A673 (cell line): Measurements from ENCODE around the gene RSPH3. TPM values are rescaled to one million over a fixed set of nuclear protein-coding genes. Genes with fewer than 3 reads are reported as not detected.

ENCODE experiments used
- BruUV-seq: library from RNA; stranded (reverse); fragments of 400-500 nt; replicated peaks from 2 replicates; lab custom pipeline; 2021; lab: Mats Ljungman, UMichigan
- CTCF ChIA-PET: fragments of 300-600 bp; sonication (Branson Sonifier 250); formaldehyde crosslinking; loops from one replicate; lab custom pipeline; 2022; ENCODE audit warnings: antibody characterized with exemption; lab: Charles Lee
- POLR2A ChIA-PET: fragments of 300-600 bp; sonication (Branson Sonifier 250); formaldehyde crosslinking; loops from one replicate; lab custom pipeline; 2022; ENCODE audit warnings: antibody characterized with exemption; ENCODE audit not compliant: low non-redundant PET; lab: Charles Lee
- DNase-seq: peaks from one replicate; pipeline ENCODE4 v3.0.0-alpha.2; 2015; ENCODE audit warnings: low spot score
- H3K27ac ChIP-seq: fragments of 200-600 bp; sonication (generic); 2 replicates; pipeline ENCODE4 v1.5.1; 2016; ENCODE audit warnings: mixed run types, low read depth, mild to moderate bottlenecking, mixed read lengths, antibody characterized with exemption, low read length; ENCODE audit not compliant: poor library complexity, severe bottlenecking
- H3K27me3 ChIP-seq: fragments of 200-600 bp; sonication (generic); replicated peaks from 2 replicates; pipeline ENCODE4 v1.6.1; 2017; ENCODE audit warnings: mixed run types, low read depth, mild to moderate bottlenecking, mixed read lengths, antibody characterized with exemption, low read length; ENCODE audit not compliant: insufficient read depth, poor library complexity
- H3K36me3 ChIP-seq: fragments of 200-600 bp; sonication (generic); 2 replicates; pipeline ENCODE4 v1.6.1; 2016; ENCODE audit warnings: mixed run types, mild to moderate bottlenecking, mixed read lengths, antibody characterized with exemption, low read length; ENCODE audit not compliant: insufficient read depth, poor library complexity, severe bottlenecking
- H3K4me1 ChIP-seq: fragments of 200-600 bp; sonication (generic); 2 replicates; pipeline ENCODE4 v1.6.1; 2017; ENCODE audit warnings: mixed run types, mild to moderate bottlenecking, mixed read lengths, antibody characterized with exemption, low read length; ENCODE audit not compliant: insufficient read depth, poor library complexity, severe bottlenecking
- H3K4me3 ChIP-seq: fragments of 200-600 bp; sonication (generic); 2 replicates; pipeline ENCODE4 v1.5.1; 2016; ENCODE audit warnings: low read depth, mixed run types, mild to moderate bottlenecking, mixed read lengths, low read length; ENCODE audit not compliant: poor library complexity, severe bottlenecking
- H3K9me3 ChIP-seq: fragments of 200-600 bp; sonication (generic); 2 replicates; pipeline ENCODE4 v1.6.1; 2016; ENCODE audit warnings: mixed run types, low read depth, mild to moderate bottlenecking, mixed read lengths, antibody characterized with exemption, low read length; ENCODE audit not compliant: poor library complexity, severe bottlenecking
- CTCF ChIP-seq: fragments of 300-800, 200-600 bp; sonication (generic); conservative IDR thresholded peaks from 2 replicates; pipeline ENCODE4 v1.5.1; 2017; ENCODE audit warnings: low read depth, mild to moderate bottlenecking, antibody characterized with exemption, low read length, moderate library complexity, mixed read lengths
- EZH2 ChIP-seq: fragments of 200-600 bp; sonication (generic); IDR thresholded peaks from 2 replicates; pipeline ENCODE4 v1.6.1; 2017; ENCODE audit warnings: borderline replicate concordance, low read depth, mild to moderate bottlenecking, mixed read lengths, antibody characterized with exemption, low read length; ENCODE audit not compliant: poor library complexity, severe bottlenecking
- intact Hi-C: fragments of 100-400 bp; cut with micrococcal nuclease; formaldehyde crosslinking; loops from one replicate; pipeline ENCODE4 v1.10.0; 2022; ENCODE audit not compliant: unreplicated experiment
- total RNA-seq: library from RNA; stranded (reverse); gene quantifications from 2 replicates; pipeline ENCODE4 v1.2.3, GENCODE V29; 2021

RSPH3 gene
- total RNA-seq, 1 experiment from 2014 or later = 4.0 TPM

GRCh38 chr6:158977382-158977781 lies 22.6 kb downstream of the RSPH3 start:
- Histone ChIP-seq H3K36me3 (no peaks in the 10 kb centered on the region), H3K27ac (no peak overlapping the region), H3K9me3 (no peaks in the 10 kb centered on the region), H3K4me1 (no peaks in the 10 kb centered on the region), H3K27me3 (no peaks in the 10 kb centered on the region), H3K4me3 (no peak overlapping the region)
- DNase-seq = no peak
- CTCF ChIA-PET = no interaction called here
- no TSS peak for BruUV-seq
- intact Hi-C loops = loop anchor here (5.0 kb wide), 1 partner anchor 765 kb away; no protein-coding TSS in a partner anchor
- TF ChIP-seq CTCF = no peak
- TF ChIP-seq EZH2 = no peak
- POLR2A ChIA-PET = no interaction called here

GRCh38 chr6:158972241-158973233 lies 27.5 kb downstream of the RSPH3 start:
- Histone ChIP-seq H3K36me3 (no peaks in the 10 kb centered on the region), H3K27ac (no peak overlapping the region), H3K4me3 (no peak overlapping the region), H3K27me3 (no peaks in the 10 kb centered on the region), H3K4me1 (no peaks in the 10 kb centered on the region), H3K9me3 (peaks cover 6% of the 10 kb centered on the region)
- intact Hi-C loops = loop anchor here (1.0 to 5.0 kb wide), 3 partner anchors 180 to 750 kb away; no protein-coding TSS in a partner anchor
- DNase-seq = peak; percentile 67
- no TSS peak for BruUV-seq
- TF ChIP-seq EZH2 (no peak), CTCF (peak; percentile 66; the same call in 1 of the 2 replicates)
- ChIA-PET CTCF (no interaction called here), POLR2A (no interaction called here)

- Histone ChIP-seq H3K9me3 (peaks cover 6% of the 10 kb centered on the region), H3K27me3 (no peaks in the 10 kb centered on the region), H3K36me3 (no peaks in the 10 kb centered on the region), H3K4me1 (no peaks in the 10 kb centered on the region), H3K27ac (no peak overlapping the region), H3K4me3 (no peak overlapping the region)
- CTCF ChIA-PET = no interaction called here
- no peak for DNase-seq
- BruUV-seq = no TSS peak
- intact Hi-C loops = loop anchor here (5.0 kb wide), 2 partner anchors 178 to 748 kb away; no protein-coding TSS in a partner anchor
- no peak for TF ChIP-seq EZH2
- TF ChIP-seq CTCF = no peak
- POLR2A ChIA-PET = no interaction called here
Measured at GRCh38 chr6:158970640-158971275, 29.2 kb downstream of the RSPH3 start.
